Neural progenitor cell (in vitro differentiated cells): ENCODE results near the gene FRAS1. TPM values are rescaled to one million over a fixed set of nuclear protein-coding genes. Genes with fewer than 3 reads are reported as not detected.

Experiments used
- DNase-seq: peaks from one replicate; pipeline ENCODE4 v3.0.0-alpha.2; 2016; ENCODE audit warnings: low spot score
- H2AFZ ChIP-seq: fragments of 200-600 bp; sonication (generic); replicated peaks from 2 replicates; pipeline ENCODE4 v1.6.1; 2016; ENCODE audit warnings: antibody characterized with exemption
- H3F3A ChIP-seq: fragments of 200-600 bp; sonication (generic); 2 replicates; pipeline ENCODE4 v1.6.1; 2016; ENCODE audit warnings: antibody characterized with exemption, low read depth
- H3K27ac ChIP-seq: fragments of 200-600 bp; sonication (generic); 2 replicates; pipeline ENCODE4 v1.5.1; 2016; ENCODE audit warnings: mild to moderate bottlenecking
- H3K27me3 ChIP-seq: fragments of 200-600 bp; sonication (generic); 2 replicates; pipeline ENCODE4 v1.6.1; 2016; ENCODE audit warnings: mild to moderate bottlenecking, moderate library complexity
- H3K36me3 ChIP-seq: fragments of 200-600 bp; sonication (generic); 2 replicates; pipeline ENCODE4 v1.5.1; 2016
- H3K4me1 ChIP-seq: fragments of 200-600 bp; sonication (generic); 2 replicates; pipeline ENCODE4 v1.6.1; 2016; ENCODE audit warnings: mixed run types
- H3K4me2 ChIP-seq: fragments of 200-600 bp; sonication (generic); 2 replicates; pipeline ENCODE4 v1.6.1; 2016
- H3K4me3 ChIP-seq: fragments of 200-600 bp; sonication (generic); 2 replicates; pipeline ENCODE4 v1.5.1; 2016
- H3K79me2 ChIP-seq: fragments of 200-600 bp; sonication (generic); 2 replicates; pipeline ENCODE4 v1.6.1; 2016; ENCODE audit warnings: low read depth
- H3K9ac ChIP-seq: fragments of 200-600 bp; sonication (generic); 2 replicates; pipeline ENCODE4 v1.6.1; 2016
- H3K9me3 ChIP-seq: fragments of 200-600 bp; sonication (generic); 2 replicates; pipeline ENCODE4 v1.5.1; 2016; ENCODE audit warnings: low read depth
- H4K20me1 ChIP-seq: fragments of 200-600 bp; sonication (generic); 2 replicates; pipeline ENCODE4 v1.6.1; 2016; ENCODE audit warnings: low read depth
- H3K27ac Mint-ChIP-seq: 3 replicates; pipeline ENCODE4 v1.8.0; 2021; ENCODE audit warnings: mixed read lengths
- H3K27me3 Mint-ChIP-seq: 2 replicates; pipeline ENCODE4 v1.8.0; 2022; ENCODE audit warnings: low read depth, mild to moderate bottlenecking, inconsistent platforms, moderate library complexity, mixed read lengths; ENCODE audit not compliant: insufficient read depth
- H3K36me3 Mint-ChIP-seq: 3 replicates; pipeline ENCODE4 v1.8.0; 2021; ENCODE audit warnings: mixed read lengths
- H3K4me1 Mint-ChIP-seq: 3 replicates; pipeline ENCODE4 v1.8.0; 2021; ENCODE audit warnings: mixed read lengths
- H3K4me3 Mint-ChIP-seq: 3 replicates; pipeline ENCODE4 v1.8.0; 2021; ENCODE audit warnings: mild to moderate bottlenecking, moderate library complexity, mixed read lengths
- H3K9me3 Mint-ChIP-seq: 3 replicates; pipeline ENCODE4 v1.8.0; 2020; ENCODE audit warnings: mixed read lengths
- CTCF ChIP-seq: fragments of 200-600 bp; sonication (generic); IDR thresholded peaks from 2 replicates; pipeline ENCODE4 v1.5.1; 2017; ENCODE audit warnings: antibody characterized with exemption, mild to moderate bottlenecking
- EZH2 ChIP-seq: fragments of 200-600 bp; sonication (generic); IDR thresholded peaks from 2 replicates; pipeline ENCODE4 v1.6.1; 2017; ENCODE audit warnings: antibody characterized with exemption, mild to moderate bottlenecking, moderate library complexity
- EZH2phosphoT487 ChIP-seq: fragments of 200-600 bp; sonication (generic); IDR thresholded peaks from 2 replicates; pipeline ENCODE4 v1.6.1; 2017; ENCODE audit warnings: antibody characterized with exemption
- total RNA-seq: library from RNA; depleted of rRNA; stranded (reverse); fragments of >200 nt; gene quantifications from 2 replicates; pipeline ENCODE4 v1.2.3, GENCODE V29; 2015; ENCODE audit warnings: low replicate concordance

FRAS1 gene
- total RNA-seq, 1 donor from 2014 or later = 21.3 TPM

- H3K27ac Mint-ChIP-seq = no peak overlapping the region
- no peak overlapping the region for H3K4me3 Mint-ChIP-seq
- TF ChIP-seq EZH2phosphoT487 = no peak
- no peak for TF ChIP-seq EZH2
- no peak for TF ChIP-seq CTCF
- peaks cover 5% of the 10 kb centered on the region for H3K4me1 ChIP-seq
- no peak for DNase-seq
- peaks cover 6% of the 10 kb centered on the region for H3K27me3 Mint-ChIP-seq
- H3K9me3 Mint-ChIP-seq = no peaks in the 10 kb centered on the region
- H3K4me2 ChIP-seq = no peak overlapping the region
- H3K36me3 Mint-ChIP-seq = no peaks in the 10 kb centered on the region
- H3K4me1 Mint-ChIP-seq = peaks cover 5% of the 10 kb centered on the region
- H3K27ac ChIP-seq = no peak overlapping the region
- H3F3A ChIP-seq = no peaks in the 10 kb centered on the region
- no peaks in the 10 kb centered on the region for H4K20me1 ChIP-seq
- H3K79me2 ChIP-seq = no peaks in the 10 kb centered on the region
- no peaks in the 10 kb centered on the region for H3K36me3 ChIP-seq
- no peak overlapping the region for H3K9ac ChIP-seq
- H3K4me3 ChIP-seq = no peak overlapping the region
- peaks cover 25% of the 10 kb centered on the region for H3K27me3 ChIP-seq
- no peak overlapping the region for H2AFZ ChIP-seq
- no peaks in the 10 kb centered on the region for H3K9me3 ChIP-seq
Measured at GRCh38 chr4:78556665-78557064, 499.5 kb downstream of the FRAS1 start.

- no peak overlapping the region for H3K4me2 ChIP-seq
- H3K9me3 ChIP-seq = no peaks in the 10 kb centered on the region
- H3K27ac Mint-ChIP-seq = no peak overlapping the region
- peaks cover 5% of the 10 kb centered on the region for H3K4me1 ChIP-seq
- H3K9me3 Mint-ChIP-seq = no peaks in the 10 kb centered on the region
- H3K4me3 ChIP-seq = no peak overlapping the region
- no peak overlapping the region for H3K27ac ChIP-seq
- TF ChIP-seq CTCF (no peak), EZH2phosphoT487 (no peak), EZH2 (no peak)
- H3K79me2 ChIP-seq = no peaks in the 10 kb centered on the region
- H3K27me3 Mint-ChIP-seq = peaks cover 6% of the 10 kb centered on the region
- H3K36me3 ChIP-seq = no peaks in the 10 kb centered on the region
- H3K9ac ChIP-seq = no peak overlapping the region
- H2AFZ ChIP-seq = no peak overlapping the region
- no peak for DNase-seq
- no peaks in the 10 kb centered on the region for H3F3A ChIP-seq
- no peak overlapping the region for H3K4me3 Mint-ChIP-seq
- peaks cover 13% of the 10 kb centered on the region for H3K27me3 ChIP-seq
- peaks cover 2% of the 10 kb centered on the region for H3K4me1 Mint-ChIP-seq
- H3K36me3 Mint-ChIP-seq = no peaks in the 10 kb centered on the region
- H4K20me1 ChIP-seq = no peaks in the 10 kb centered on the region
Measured at GRCh38 chr4:78557841-78558240, 500.7 kb downstream of the FRAS1 start.

GRCh38 chr4:78558410-78558809 is 501.3 kb downstream of the FRAS1 start:
- Histone ChIP-seq H3K4me1 (peaks cover 5% of the 10 kb centered on the region), H2AFZ (no peak overlapping the region), H3F3A (no peaks in the 10 kb centered on the region), H3K36me3 (no peaks in the 10 kb centered on the region), H3K27me3 (peaks cover 7% of the 10 kb centered on the region), H3K9ac (no peak overlapping the region), H4K20me1 (no peaks in the 10 kb centered on the region), H3K9me3 (no peaks in the 10 kb centered on the region), H3K4me2 (no peak overlapping the region), H3K79me2 (no peaks in the 10 kb centered on the region), H3K4me3 (no peak overlapping the region), H3K27ac (no peak overlapping the region)
- no peak for DNase-seq
- Mint-ChIP-seq H3K36me3 (no peaks in the 10 kb centered on the region), H3K9me3 (no peaks in the 10 kb centered on the region), H3K27me3 (peaks cover 2% of the 10 kb centered on the region), H3K4me1 (peaks cover 2% of the 10 kb centered on the region), H3K27ac (no peak overlapping the region), H3K4me3 (no peak overlapping the region)
- TF ChIP-seq EZH2phosphoT487 (no peak), EZH2 (no peak), CTCF (no peak)
